PC-3 (cell line): ENCODE measurements around the gene STARD5. TPM values are rescaled to one million over a fixed set of nuclear protein-coding genes. Genes with fewer than 3 reads are reported as not detected.
"Not testable (repeated sequence)": the region's sequence is repeated elsewhere in the genome, so short reads cannot be mapped to it uniquely, and the experiment has no call there.

Experiments used
- ATAC-seq: fragments of 200-7000 bp; cut with Tn5 transposase; 2 replicates; pipeline ENCODE4 v1.9.1; 2020; ENCODE audit warnings: mild to moderate bottlenecking, moderate library complexity
- BruUV-seq: library from RNA; stranded (reverse); fragments of 400-500 nt; replicated peaks from 2 replicates; lab custom pipeline; 2021; lab: Mats Ljungman, UMichigan
- CTCF ChIA-PET: fragments of 300-600 bp; sonication (Branson Sonifier 250); formaldehyde crosslinking; loops from one replicate; lab custom pipeline; 2022; ENCODE audit warnings: antibody characterized with exemption; lab: Charles Lee
- POLR2A ChIA-PET: fragments of 300-600 bp; sonication (Branson Sonifier 250); formaldehyde crosslinking; loops from one replicate; lab custom pipeline; 2022; ENCODE audit warnings: antibody characterized with exemption; ENCODE audit not compliant: unreplicated experiment; lab: Charles Lee
- DNase-seq: peaks from one replicate; pipeline ENCODE4 v3.0.0-alpha.2; 2015
- H2AFZ ChIP-seq: fragments of 300-600 bp; sonication (generic); 2 replicates; pipeline ENCODE4 v1.6.0; 2016; ENCODE audit warnings: antibody characterized with exemption, low read length
- H3F3A ChIP-seq: fragments of 300-600 bp; sonication (generic); one replicate; pipeline ENCODE4 v1.6.0; 2017; ENCODE audit warnings: antibody characterized with exemption, low read length, control low read depth, mild to moderate bottlenecking; ENCODE audit not compliant: unreplicated experiment
- H3K27ac ChIP-seq: fragments of 300-600 bp; sonication (generic); 2 replicates; pipeline ENCODE4 v1.5.1; 2016; ENCODE audit warnings: mild to moderate bottlenecking, low read length
- H3K27me3 ChIP-seq: fragments of 300-600 bp; sonication (generic); 2 replicates; pipeline ENCODE4 v1.6.1; 2016; ENCODE audit warnings: low read length, mixed read lengths
- H3K36me3 ChIP-seq: fragments of 300-600 bp; sonication (generic); 2 replicates; pipeline ENCODE4 v1.6.1; 2016; ENCODE audit warnings: low read depth, mixed run types, low read length, mixed read lengths
- H3K4me1 ChIP-seq: fragments of 300-600 bp; sonication (generic); 2 replicates; pipeline ENCODE4 v1.5.1; 2016; ENCODE audit warnings: low read length; ENCODE audit not compliant: insufficient read depth
- H3K4me2 ChIP-seq: fragments of 300-600 bp; sonication (generic); 2 replicates; pipeline ENCODE4 v1.6.0; 2016; ENCODE audit warnings: low read length
- H3K4me3 ChIP-seq: fragments of 300-600 bp; sonication (generic); 2 replicates; pipeline ENCODE4 v1.5.1; 2016; ENCODE audit warnings: mild to moderate bottlenecking, low read length, mixed read lengths
- H3K79me2 ChIP-seq: fragments of 300-600 bp; sonication (generic); 2 replicates; pipeline ENCODE4 v1.6.1; 2017; ENCODE audit warnings: low read length, mixed read lengths
- H3K9ac ChIP-seq: fragments of 300-600 bp; sonication (generic); 2 replicates; pipeline ENCODE4 v1.6.0; 2016; ENCODE audit warnings: mild to moderate bottlenecking, low read length
- H3K9me2 ChIP-seq: fragments of 300-600 bp; sonication (generic); replicated peaks from 2 replicates; pipeline ENCODE4 v1.6.1; 2016; ENCODE audit warnings: mixed run types, low read length, mixed read lengths
- H3K9me3 ChIP-seq: fragments of 300-600 bp; sonication (generic); 2 replicates; pipeline ENCODE4 v1.6.1; 2016; ENCODE audit warnings: low read length, mixed read lengths
- H4K20me1 ChIP-seq: fragments of 300-600 bp; sonication (generic); 2 replicates; pipeline ENCODE4 v1.6.1; 2016; ENCODE audit warnings: low read length, mixed read lengths
- EZH2 ChIP-seq: fragments of 300-600 bp; sonication (generic); IDR thresholded peaks from one replicate; pipeline ENCODE4 v1.6.1; 2017; ENCODE audit warnings: antibody characterized with exemption, mild to moderate bottlenecking, low read length; ENCODE audit not compliant: unreplicated experiment
- EZH2phosphoT487 ChIP-seq: fragments of 300-600 bp; sonication (generic); IDR thresholded peaks from 2 replicates; pipeline ENCODE4 v1.6.1; 2018; ENCODE audit warnings: mild to moderate bottlenecking, antibody characterized with exemption, low read length, borderline replicate concordance
- intact Hi-C: fragments of 100-400 bp; cut with micrococcal nuclease; formaldehyde crosslinking; loops from 2 replicates; pipeline ENCODE4 v1.9.0; 2023
- total RNA-seq: library from RNA; depleted of rRNA; stranded (reverse); fragments of >200 nt; gene quantifications from 2 replicates; pipeline ENCODE4 v1.2.3, GENCODE V29; 2014
- TF ChIP-seq, protein P1 (sequence below): fragments of 300-600 bp; sonication (generic); conservative IDR thresholded peaks from 2 replicates; pipeline ENCODE4 v1.5.1; 2017; ENCODE audit warnings: antibody characterized with exemption, low read depth, mild to moderate bottlenecking, low read length

The STARD5 gene
- total RNA-seq, 1 experiment from 2014 or later, result 5.9 TPM

DNA sequence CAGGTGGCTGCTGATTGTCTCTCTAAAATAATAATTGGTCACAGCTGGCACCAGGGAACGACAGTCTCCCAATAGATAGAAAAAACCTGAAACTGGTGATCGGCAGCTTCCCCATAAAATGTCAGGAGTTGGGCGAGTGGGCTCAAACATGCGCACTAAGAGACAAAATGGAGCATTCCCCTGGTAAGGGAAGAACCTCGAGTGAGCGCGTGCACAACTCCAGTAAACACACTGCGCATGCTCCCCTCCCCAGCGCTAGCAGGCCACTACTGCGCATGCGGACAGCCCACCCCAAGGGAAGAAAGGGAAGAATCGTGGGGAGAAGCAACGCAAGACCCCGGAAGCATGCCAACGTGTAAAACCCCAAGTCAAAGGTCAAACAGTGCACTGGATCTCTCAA lies 7.7 kb upstream of the STARD5 start:
- DNase-seq (no peak), ATAC-seq (no peak)
- Histone ChIP-seq H4K20me1 (no peaks in the 10 kb centered on the region), H3K4me3 (no peak overlapping the region), H3K27ac (no peak overlapping the region), H3K4me2 (no peak overlapping the region), H3K27me3 (no peaks in the 10 kb centered on the region), H3K9ac (no peak overlapping the region), H2AFZ (no peak overlapping the region), H3K36me3 (no peaks in the 10 kb centered on the region), H3K9me3 (no peaks in the 10 kb centered on the region), H3K79me2 (no peaks in the 10 kb centered on the region), H3K9me2 (no peaks in the 10 kb centered on the region), H3K4me1 (no peaks in the 10 kb centered on the region), H3F3A (no peaks in the 10 kb centered on the region)
- BruUV-seq, result no TSS peak
- intact Hi-C loops, result no loop called here
- CTCF ChIA-PET, result no interaction called here
- POLR2A ChIA-PET, result no interaction called here
- TF ChIP-seq EZH2phosphoT487 (no peak), EZH2 (no peak)
- TF ChIP-seq, protein P1, sequence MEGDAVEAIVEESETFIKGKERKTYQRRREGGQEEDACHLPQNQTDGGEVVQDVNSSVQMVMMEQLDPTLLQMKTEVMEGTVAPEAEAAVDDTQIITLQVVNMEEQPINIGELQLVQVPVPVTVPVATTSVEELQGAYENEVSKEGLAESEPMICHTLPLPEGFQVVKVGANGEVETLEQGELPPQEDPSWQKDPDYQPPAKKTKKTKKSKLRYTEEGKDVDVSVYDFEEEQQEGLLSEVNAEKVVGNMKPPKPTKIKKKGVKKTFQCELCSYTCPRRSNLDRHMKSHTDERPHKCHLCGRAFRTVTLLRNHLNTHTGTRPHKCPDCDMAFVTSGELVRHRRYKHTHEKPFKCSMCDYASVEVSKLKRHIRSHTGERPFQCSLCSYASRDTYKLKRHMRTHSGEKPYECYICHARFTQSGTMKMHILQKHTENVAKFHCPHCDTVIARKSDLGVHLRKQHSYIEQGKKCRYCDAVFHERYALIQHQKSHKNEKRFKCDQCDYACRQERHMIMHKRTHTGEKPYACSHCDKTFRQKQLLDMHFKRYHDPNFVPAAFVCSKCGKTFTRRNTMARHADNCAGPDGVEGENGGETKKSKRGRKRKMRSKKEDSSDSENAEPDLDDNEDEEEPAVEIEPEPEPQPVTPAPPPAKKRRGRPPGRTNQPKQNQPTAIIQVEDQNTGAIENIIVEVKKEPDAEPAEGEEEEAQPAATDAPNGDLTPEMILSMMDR, result no peak

DNA sequence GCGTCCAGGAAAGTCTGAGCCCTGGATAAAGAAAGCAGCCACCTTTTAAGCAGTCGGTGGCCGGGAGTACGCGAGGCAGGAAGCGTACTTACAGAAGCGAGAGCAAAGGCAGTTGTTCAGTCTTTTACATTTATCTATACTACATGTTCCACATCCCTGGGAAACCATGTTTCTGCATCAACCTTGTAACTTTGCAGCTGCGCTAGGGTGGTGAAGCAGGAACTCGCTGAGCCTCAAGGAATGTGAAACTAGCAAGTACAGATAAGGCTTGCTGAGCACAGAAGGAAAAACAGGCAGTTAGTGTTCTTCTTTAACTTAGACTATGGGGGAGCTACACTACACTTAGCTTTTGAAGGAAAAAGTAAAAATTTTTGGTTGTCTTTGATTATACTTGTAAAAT lies 7.2 kb upstream of the STARD5 start:
- CTCF ChIA-PET, H3K9me2 ChIP-seq, DNase-seq, H3K27me3 ChIP-seq, intact Hi-C loops, BruUV-seq, H3K79me2 ChIP-seq, H4K20me1 ChIP-seq, H3K36me3 ChIP-seq, H3K9ac ChIP-seq, POLR2A ChIA-PET, H3K9me3 ChIP-seq, H3F3A ChIP-seq, H3K4me2 ChIP-seq, ATAC-seq, H2AFZ ChIP-seq, H3K4me1 ChIP-seq, H3K4me3 ChIP-seq, H3K27ac ChIP-seq: not testable (repeated sequence)

DNA sequence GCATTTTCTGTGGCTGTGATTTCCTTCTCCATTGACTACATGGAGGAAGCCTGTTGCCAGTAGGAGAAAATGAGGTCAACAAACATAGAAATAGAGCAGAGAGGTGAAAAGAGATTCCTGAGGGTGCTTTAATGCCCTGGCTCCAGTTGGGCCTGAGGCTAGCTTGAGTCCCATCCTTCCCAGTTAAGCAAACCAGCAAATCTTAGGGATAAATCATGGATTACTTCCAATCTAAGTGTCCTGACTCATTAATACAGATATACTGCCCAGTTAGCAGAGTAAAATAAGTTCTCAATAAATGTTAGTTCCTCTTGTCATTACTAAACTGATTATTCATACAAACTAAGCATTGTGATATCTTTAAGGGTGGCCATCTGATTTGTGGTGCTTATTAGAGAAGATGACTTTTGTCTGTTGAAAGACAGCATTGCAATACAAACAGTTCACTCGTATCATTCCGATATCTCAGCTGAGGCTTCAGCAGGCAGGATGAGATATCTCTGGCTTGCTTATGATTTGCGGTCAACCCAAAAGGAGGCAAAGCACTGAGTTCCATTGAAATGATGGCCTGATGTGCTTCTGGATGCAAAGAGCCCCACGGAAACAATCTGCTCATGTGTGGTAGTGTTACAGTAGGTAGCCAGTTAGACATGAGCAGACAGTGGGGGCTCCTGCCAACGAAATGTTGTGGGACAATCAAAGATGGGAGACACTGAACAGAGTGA lies 6.6 kb upstream of the STARD5 start:
- ATAC-seq (no peak), DNase-seq (no peak)
- Histone ChIP-seq H3K4me3 (no peak overlapping the region), H3K4me2 (no peak overlapping the region), H4K20me1 (no peaks in the 10 kb centered on the region), H3K9me2 (no peaks in the 10 kb centered on the region), H3K36me3 (no peaks in the 10 kb centered on the region), H3K9me3 (no peaks in the 10 kb centered on the region), H3K79me2 (no peaks in the 10 kb centered on the region), H3K27ac (no peak overlapping the region), H3K9ac (no peak overlapping the region), H3K4me1 (no peaks in the 10 kb centered on the region), H3K27me3 (no peaks in the 10 kb centered on the region), H3F3A (no peaks in the 10 kb centered on the region), H2AFZ (no peak overlapping the region)
- intact Hi-C loops, result no loop called here
- CTCF ChIA-PET, result no interaction called here
- BruUV-seq, result no TSS peak
- TF ChIP-seq EZH2phosphoT487, result no peak
- TF ChIP-seq EZH2, result no peak
- TF ChIP-seq, protein P1, result no peak
- POLR2A ChIA-PET, result no interaction called here
